22Rv1 (cell line): ENCODE results near the gene CUL9.

Experiments
- ZFX ChIP-seq: fragments of 450-650 bp; IDR thresholded peaks from 2 replicates; pipeline ENCODE4 v1.6.1; 2017; ENCODE audit warnings: antibody characterized with exemption, borderline replicate concordance
- TF ChIP-seq, protein P1 (sequence below): fragments of 450-650 bp; IDR thresholded peaks from 2 replicates; pipeline ENCODE4 v1.5.1; 2017; ENCODE audit warnings: mild to moderate bottlenecking

DNA sequence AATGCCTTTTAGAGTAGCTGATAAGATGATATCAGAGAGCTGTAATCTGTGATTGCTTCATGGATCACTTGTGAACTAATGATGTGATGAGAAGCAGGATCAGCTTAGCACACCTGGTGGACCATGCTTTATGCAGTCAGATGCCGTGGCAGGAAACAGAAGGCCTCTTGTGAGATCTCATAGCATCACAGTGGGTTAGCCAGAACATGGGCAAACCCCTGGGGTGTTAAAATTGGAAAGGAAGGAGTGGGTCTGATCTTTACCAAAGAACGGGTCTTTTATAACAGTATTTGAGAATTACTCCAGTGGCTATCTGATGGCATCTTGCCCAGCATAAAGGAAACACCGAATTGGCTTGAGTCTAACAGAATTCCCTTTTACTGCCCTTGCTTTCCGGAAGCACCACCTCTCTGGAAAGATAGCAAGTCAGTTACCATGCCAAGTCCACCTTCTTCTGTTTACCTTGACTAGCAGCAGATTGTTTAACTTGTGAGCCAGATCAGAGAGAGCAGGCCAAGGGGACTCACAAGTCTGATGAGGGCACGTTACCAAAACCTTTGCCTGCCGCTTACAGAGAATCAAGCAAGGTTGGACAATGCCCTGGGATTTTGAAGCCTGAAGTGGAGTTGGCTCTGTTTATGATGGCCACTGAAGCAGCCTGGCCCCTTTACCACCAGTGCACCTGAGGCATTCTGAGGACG lies 31.8 kb upstream of the CUL9 start:
- TF ChIP-seq, protein P1, sequence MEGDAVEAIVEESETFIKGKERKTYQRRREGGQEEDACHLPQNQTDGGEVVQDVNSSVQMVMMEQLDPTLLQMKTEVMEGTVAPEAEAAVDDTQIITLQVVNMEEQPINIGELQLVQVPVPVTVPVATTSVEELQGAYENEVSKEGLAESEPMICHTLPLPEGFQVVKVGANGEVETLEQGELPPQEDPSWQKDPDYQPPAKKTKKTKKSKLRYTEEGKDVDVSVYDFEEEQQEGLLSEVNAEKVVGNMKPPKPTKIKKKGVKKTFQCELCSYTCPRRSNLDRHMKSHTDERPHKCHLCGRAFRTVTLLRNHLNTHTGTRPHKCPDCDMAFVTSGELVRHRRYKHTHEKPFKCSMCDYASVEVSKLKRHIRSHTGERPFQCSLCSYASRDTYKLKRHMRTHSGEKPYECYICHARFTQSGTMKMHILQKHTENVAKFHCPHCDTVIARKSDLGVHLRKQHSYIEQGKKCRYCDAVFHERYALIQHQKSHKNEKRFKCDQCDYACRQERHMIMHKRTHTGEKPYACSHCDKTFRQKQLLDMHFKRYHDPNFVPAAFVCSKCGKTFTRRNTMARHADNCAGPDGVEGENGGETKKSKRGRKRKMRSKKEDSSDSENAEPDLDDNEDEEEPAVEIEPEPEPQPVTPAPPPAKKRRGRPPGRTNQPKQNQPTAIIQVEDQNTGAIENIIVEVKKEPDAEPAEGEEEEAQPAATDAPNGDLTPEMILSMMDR: no peak
- TF ChIP-seq ZFX: no peak
